Measurements from ENCODE around the gene PARVA.
"Not testable (repeated sequence)": the region's sequence is repeated elsewhere in the genome, so short reads cannot be mapped to it uniquely, and the experiment has no call there.

PARVA gene

GRCh38 chr11:12377106-12377823 lies at the start of gene PARVA:
TSS of gene PARVA (plus strand) at chr11:12377571. CDS start at chr11:12377648, 77 bp downstream.
- no peak for DNase-seq

GRCh38 chr11:12329169-12329568 lies 48.2 kb upstream of the PARVA start:
- DNase-seq: no peak

GRCh38 chr11:12329797-12330196 lies 47.6 kb upstream of the PARVA start:
- no peak for DNase-seq

GRCh38 chr11:12330485-12331231 lies 46.7 kb upstream of the PARVA start:
- no peak for DNase-seq

GRCh38 chr11:12331239-12331874 lies 46.0 kb upstream of the PARVA start:
- peak; percentile 4 to 41 (median 32) for DNase-seq

- no peak for DNase-seq
Observed at GRCh38 chr11:12343526-12343925, 33.8 kb upstream of the PARVA start.

GRCh38 chr11:12353534-12353933 lies 23.8 kb upstream of the PARVA start:
- no peak for DNase-seq

GRCh38 chr11:12354750-12355545 lies 22.4 kb upstream of the PARVA start:
- DNase-seq: no peak

GRCh38 chr11:12356944-12357655 lies 20.3 kb upstream of the PARVA start:
- DNase-seq: no peak

GRCh38 chr11:12357697-12358096 lies 19.7 kb upstream of the PARVA start:
- not testable (repeated sequence) for DNase-seq

GRCh38 chr11:12358302-12359188 lies 18.8 kb upstream of the PARVA start:
- DNase-seq: no peak

- DNase-seq: no peak
Observed at GRCh38 chr11:12359761-12360160, 17.6 kb upstream of the PARVA start.

GRCh38 chr11:12361682-12362081 lies 15.7 kb upstream of the PARVA start:
- DNase-seq: no peak

GRCh38 chr11:12362857-12363256 lies 14.5 kb upstream of the PARVA start:
- no peak for DNase-seq

GRCh38 chr11:12363373-12363772 lies 14.0 kb upstream of the PARVA start:
- DNase-seq: no peak

- peak in 2 of 4 experiments; percentile 39 to 44 for DNase-seq
Observed at GRCh38 chr11:12365965-12366575, 11.3 kb upstream of the PARVA start.

- DNase-seq: not testable (repeated sequence)
Observed at GRCh38 chr11:12367057-12367456, 10.3 kb upstream of the PARVA start.

GRCh38 chr11:12372111-12372510 lies 5.3 kb upstream of the PARVA start:
- no peak for DNase-seq

GRCh38 chr11:12375720-12376119 lies 1.7 kb upstream of the PARVA start:
- DNase-seq: no peak

- no peak for DNase-seq
Observed at GRCh38 chr11:12376259-12377081, 901 bp upstream of the PARVA start.

Measured in activated CD4-positive, CD25-positive, alpha-beta regulatory T cell (primary cell).